Measurements from ENCODE around the gene EGFR.

The EGFR gene

DNA sequence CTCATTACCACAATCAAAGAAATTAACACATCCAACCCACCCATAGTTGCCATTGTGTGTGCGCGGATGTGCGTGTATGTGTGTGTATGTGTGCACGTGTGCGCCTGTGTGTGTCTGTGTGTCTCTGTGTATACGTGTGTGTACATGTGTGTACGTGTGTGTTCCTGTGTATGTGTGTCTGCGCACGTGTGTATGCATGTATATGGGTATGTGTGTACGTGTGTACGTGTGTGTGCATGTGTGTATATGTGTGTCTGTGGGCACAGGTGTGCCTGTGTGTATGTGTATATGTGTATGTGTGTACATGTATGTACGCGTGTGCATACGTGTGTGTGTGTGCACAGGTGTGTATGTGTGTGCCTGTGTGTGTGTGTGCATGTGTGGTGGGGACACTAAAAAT is 48.9 kb downstream of the EGFR start:
- no peak overlapping the region for H3K4me3 ChIP-seq (ENCODE audit: low read depth, low read length)
- TF ChIP-seq CTCF (IDR thresholded peaks at IDR 0.05; ENCODE audit: borderline replicate concordance, insufficient read depth, low read depth, low read length): no peak

- H3K4me3 ChIP-seq (ENCODE audit: low read depth, low read length): no peak overlapping the region
- TF ChIP-seq CTCF (IDR thresholded peaks at IDR 0.05; ENCODE audit: borderline replicate concordance, insufficient read depth, low read depth, low read length): no peak
These were observed 50.5 kb downstream of the EGFR start for GRCh38 chr7:55069271-55069792.

DNA sequence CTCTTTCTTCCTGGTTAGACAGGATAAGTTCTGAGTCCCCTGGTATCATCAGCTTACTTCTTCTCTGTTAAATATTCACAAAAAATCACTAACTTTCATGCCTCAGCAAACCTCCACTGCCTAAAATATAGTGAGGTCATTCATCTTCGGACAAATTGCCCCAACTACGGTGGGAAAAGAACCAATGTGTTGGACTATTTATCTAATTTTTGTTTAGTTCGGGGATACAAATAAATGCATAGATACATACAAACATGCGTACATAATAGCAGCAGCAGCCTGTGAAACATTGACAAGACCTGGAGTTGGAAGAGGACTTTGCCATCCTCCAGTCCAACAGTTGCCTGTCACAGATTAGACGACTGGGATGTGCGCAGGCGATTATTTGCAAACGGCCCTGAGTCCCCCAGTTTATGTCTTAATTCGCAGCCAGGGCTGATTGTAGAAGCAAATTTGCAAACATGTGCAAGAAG is 51.5 kb downstream of the EGFR start:
- H3K4me3 ChIP-seq (ENCODE audit: low read depth, low read length): no peak overlapping the region
- TF ChIP-seq CTCF (IDR thresholded peaks at IDR 0.05; ENCODE audit: borderline replicate concordance, insufficient read depth, low read depth, low read length): no peak

DNA sequence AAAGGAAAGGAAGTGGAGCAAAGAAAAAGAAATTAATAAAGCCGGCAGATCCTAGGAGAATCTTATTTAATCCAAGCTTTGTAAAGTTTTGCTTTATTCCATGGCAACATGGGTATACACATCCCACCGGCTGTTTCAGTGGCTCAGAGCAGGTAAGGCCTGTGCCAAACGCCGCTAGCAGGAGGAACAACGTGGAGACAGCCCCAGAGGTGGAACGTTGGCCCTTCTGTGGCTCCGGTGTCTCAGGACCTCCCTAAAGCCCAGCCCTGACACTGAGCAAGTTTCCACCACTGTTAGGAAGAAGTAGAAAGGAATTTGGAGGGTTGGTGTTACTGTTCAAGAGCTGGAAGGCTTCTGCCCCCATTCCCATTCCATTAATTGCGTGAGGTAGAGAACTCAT is 52.0 kb downstream of the EGFR start:
- no peak for TF ChIP-seq CTCF (IDR thresholded peaks at IDR 0.05; ENCODE audit: borderline replicate concordance, insufficient read depth, low read depth, low read length)

DNA sequence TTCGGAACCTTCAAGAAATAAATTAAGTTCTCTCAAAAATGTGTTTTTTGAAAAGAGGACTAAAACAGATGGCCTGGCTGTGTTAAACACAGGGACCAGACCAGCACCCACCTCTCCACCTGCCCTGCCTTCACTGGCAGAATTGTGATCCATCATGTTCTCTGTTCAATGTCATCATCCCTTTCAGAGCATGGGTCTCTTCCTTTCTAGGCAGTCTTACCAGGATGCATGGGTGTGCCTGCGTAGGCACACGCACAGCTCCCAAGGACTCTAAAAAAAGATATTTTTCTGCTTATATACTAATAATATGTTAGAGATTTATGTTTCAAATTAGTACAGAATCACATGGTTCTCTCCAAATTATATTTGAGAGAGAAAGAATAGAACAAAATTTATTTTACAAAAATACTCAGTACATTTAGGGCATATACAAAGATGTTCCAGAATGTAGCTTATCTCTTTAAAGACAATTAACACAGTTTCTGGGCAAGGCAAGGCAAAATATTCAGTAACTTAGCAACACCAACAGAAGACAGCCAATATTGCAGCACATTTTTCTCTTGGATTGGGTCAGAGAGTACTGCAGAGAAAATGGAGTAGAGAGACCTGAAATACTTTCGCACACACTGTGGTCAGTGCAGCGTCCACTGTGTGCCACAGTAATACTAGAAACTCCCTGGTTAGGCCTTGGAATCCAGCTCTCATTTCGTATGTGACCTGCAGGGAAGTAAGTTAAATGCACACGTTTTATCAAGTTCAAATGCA is 52.8 kb downstream of the EGFR start:
- TF ChIP-seq CTCF (IDR thresholded peaks at IDR 0.05; ENCODE audit: borderline replicate concordance, insufficient read depth, low read depth, low read length): no peak
- no peak overlapping the region for H3K4me3 ChIP-seq (ENCODE audit: low read depth, low read length)

More for the DNA sequence above, 52.0 kb downstream of the EGFR start:
- H3K4me3 ChIP-seq (ENCODE audit: low read depth, low read length): no peak overlapping the region

GRCh38 chr7:55072251-55072650 is 53.4 kb downstream of the EGFR start:
- TF ChIP-seq CTCF (IDR thresholded peaks at IDR 0.05; ENCODE audit: borderline replicate concordance, insufficient read depth, low read depth, low read length): no peak
- H3K4me3 ChIP-seq (ENCODE audit: low read depth, low read length): no peak overlapping the region

DNA sequence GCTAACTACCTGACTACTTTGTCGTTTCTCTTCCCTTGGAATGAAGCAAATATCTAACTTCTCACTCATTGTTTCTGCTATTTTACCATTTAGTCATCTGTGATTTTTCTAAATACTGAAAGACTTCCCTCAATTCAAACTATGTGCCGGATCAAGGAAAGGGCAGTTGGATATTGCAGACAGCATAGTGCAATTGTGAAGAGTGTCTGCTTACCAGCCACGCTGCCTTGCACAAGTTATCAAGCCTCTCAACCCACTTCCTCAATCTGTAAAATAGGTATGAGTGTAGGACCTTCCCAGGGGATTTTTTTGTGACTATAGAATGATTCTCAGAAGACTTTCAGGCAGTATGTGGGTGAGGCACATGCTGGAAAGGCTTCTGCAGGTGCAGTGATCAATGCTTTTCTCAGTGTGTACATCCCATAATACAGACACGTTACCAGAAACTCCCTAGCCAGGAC is 54.3 kb downstream of the EGFR start:
- TF ChIP-seq CTCF (IDR thresholded peaks at IDR 0.05; ENCODE audit: borderline replicate concordance, insufficient read depth, low read depth, low read length): no peak

More for the DNA sequence above, 54.3 kb downstream of the EGFR start:
- no peak overlapping the region for H3K4me3 ChIP-seq (ENCODE audit: low read depth, low read length)

Measured in GM12875 (cell line).